Measurements from ENCODE around the gene F10. TPM values are rescaled to one million over a fixed set of nuclear protein-coding genes. Genes with fewer than 3 reads are reported as not detected.

Gene F10
- total RNA-seq, 2 donors from 2014 or later = 25.5 to 31.5 TPM

DNA sequence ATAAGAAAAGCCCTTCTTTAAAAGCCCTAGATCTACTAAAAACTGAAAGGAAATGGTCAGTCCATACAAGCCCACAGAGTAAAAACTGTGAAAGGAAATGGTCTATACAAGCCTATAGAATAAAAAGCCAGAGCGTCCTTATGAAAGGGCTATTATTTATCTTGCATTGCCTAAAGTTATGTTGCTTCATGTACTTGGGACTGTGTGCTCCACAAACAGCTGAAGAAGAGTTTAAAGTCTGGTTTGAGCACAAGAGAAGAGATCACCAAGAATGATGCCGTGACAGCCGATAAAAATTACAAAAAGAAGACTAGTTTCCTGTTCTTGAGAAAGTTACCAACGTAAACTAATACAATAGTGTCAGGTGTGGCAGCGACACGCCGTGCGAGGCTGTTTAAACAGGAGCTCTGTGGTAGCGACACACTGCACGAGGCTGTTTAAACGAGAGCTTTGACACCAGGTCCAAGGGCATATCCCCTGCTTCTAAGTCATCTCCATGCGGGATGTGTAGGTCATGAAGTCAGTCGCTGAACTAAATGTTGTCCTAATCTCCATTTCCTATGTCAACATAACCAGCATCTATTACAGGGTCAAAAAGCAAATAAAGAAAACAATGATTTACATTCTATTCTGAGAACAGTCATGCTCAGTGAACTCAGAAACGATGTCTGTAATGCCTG, 61.0 kb downstream of the F10 start:
- ATAC-seq (ENCODE audit: insufficient number of reproducible peaks, low FRiP score, low read depth) = no peak
- DNase-seq (ENCODE audit: low spot score) = no peak

DNA sequence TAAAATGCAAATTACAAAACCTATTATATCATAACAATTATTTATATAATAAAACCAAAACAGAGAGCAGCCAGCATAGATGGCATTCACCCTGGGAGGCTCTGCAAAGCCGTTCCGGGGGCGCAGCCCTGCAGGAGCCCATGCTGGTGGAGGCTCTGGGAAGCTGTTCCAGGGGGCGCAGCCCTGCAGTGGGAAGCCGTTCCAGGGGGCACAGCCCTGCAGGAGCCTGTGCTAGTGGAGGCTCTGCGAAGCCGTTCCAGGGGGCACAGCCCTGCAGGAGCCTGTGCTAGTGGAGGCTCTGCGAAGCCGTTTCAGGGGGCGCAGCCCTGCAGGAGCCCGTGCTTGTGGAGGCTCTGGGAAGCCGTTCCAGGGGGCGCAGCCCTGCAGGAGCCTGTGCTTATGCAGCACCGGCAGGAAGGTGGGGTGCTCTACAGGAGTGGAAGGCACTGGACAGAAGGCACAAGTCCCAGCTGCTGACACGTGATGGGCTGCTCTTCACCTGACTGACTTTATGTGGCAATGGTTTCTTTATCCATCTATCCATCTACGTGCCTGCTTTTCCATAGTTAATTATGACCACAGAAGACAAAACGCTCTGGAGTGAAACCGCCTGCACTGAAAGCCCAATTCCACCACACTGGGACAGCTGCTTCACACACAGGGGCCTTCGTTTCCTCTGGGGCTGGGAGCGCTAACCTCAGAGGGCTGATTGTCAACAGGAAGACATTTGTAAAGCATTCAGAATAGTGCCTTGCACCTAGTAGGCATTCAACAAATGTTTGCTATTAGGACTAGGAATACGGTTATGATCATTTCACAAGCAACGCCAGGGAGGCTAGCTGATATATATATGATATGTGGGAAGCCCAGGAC, 62.2 kb downstream of the F10 start:
- H3K4me1 ChIP-seq (ENCODE audit: control insufficient read depth in 1 of 2, low read depth in 2 of 2) = no peaks in the 10 kb centered on the region
- H3K9me3 ChIP-seq = no peaks in the 10 kb centered on the region
- no peak overlapping the region for H3K4me3 ChIP-seq
- ATAC-seq (ENCODE audit: insufficient number of reproducible peaks, low FRiP score, low read depth) = no peak
- H3K27me3 ChIP-seq (replicated peaks; ENCODE audit: insufficient read depth) = no peaks in the 10 kb centered on the region
- H3K27ac ChIP-seq = no peak overlapping the region
- DNase-seq (ENCODE audit: low spot score) = no peak
- H3K36me3 ChIP-seq = peaks cover 44% of the 10 kb centered on the region
- TF ChIP-seq, protein P1, sequence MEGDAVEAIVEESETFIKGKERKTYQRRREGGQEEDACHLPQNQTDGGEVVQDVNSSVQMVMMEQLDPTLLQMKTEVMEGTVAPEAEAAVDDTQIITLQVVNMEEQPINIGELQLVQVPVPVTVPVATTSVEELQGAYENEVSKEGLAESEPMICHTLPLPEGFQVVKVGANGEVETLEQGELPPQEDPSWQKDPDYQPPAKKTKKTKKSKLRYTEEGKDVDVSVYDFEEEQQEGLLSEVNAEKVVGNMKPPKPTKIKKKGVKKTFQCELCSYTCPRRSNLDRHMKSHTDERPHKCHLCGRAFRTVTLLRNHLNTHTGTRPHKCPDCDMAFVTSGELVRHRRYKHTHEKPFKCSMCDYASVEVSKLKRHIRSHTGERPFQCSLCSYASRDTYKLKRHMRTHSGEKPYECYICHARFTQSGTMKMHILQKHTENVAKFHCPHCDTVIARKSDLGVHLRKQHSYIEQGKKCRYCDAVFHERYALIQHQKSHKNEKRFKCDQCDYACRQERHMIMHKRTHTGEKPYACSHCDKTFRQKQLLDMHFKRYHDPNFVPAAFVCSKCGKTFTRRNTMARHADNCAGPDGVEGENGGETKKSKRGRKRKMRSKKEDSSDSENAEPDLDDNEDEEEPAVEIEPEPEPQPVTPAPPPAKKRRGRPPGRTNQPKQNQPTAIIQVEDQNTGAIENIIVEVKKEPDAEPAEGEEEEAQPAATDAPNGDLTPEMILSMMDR (IDR thresholded peaks at IDR 0.05) = no peak

More for the DNA sequence above, 61.0 kb downstream of the F10 start:
- no peaks in the 10 kb centered on the region for H3K9me3 ChIP-seq
- TF ChIP-seq, protein P1 (IDR thresholded peaks at IDR 0.05) = no peak
- H3K36me3 ChIP-seq = peaks cover 57% of the 10 kb centered on the region
- H3K4me3 ChIP-seq = no peak overlapping the region
- no peak overlapping the region for H3K27ac ChIP-seq
- H3K27me3 ChIP-seq (replicated peaks; ENCODE audit: insufficient read depth) = no peaks in the 10 kb centered on the region
- H3K4me1 ChIP-seq (ENCODE audit: control insufficient read depth in 1 of 2, low read depth in 2 of 2) = no peaks in the 10 kb centered on the region

DNA sequence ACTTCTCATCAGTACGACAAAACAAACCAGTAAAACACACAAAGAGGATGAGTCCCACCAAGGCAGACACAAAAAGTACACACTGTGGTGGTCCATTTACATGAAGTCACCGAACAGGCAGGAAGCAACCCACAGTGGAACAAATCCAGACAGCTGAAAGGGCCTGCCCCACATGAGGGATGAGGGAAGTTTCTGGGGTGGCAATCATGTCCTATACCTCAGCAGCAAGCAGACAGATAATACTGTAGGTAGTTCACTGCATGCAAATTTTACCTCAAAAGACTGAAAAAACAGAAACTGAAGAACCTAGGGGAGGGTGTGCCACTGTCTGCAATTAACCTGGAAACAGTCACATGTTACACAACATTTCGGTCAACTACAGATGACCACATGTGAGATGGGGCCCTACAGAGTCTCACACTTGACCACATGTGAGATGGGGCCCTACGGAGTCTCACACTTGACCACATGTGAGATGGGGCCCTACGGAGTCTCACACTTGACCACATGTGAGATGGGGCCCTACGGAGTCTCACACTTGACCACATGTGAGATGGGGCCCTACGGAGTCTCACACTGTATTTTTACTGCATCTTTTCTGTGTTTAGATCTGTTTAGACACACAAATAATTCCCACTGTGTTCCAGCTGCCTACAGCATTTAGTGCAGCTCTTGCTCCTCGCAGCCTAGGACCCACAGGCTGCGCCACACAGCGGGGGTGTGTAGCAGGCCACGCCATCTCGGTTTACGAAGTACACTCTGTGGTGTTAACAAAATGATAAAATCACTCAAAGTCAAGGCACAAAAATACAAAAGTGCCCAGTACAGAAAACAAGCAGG, 63.7 kb downstream of the F10 start:
- H3K27ac ChIP-seq = no peak overlapping the region
- no peaks in the 10 kb centered on the region for H3K27me3 ChIP-seq (replicated peaks; ENCODE audit: insufficient read depth)
- peaks cover 36% of the 10 kb centered on the region for H3K36me3 ChIP-seq
- ATAC-seq (ENCODE audit: insufficient number of reproducible peaks, low FRiP score, low read depth) (no peak), DNase-seq (ENCODE audit: low spot score) (no peak)
- no peaks in the 10 kb centered on the region for H3K4me1 ChIP-seq (ENCODE audit: control insufficient read depth in 1 of 2, low read depth in 2 of 2)
- H3K9me3 ChIP-seq = no peaks in the 10 kb centered on the region
- H3K4me3 ChIP-seq = no peak overlapping the region
- TF ChIP-seq, protein P1 (IDR thresholded peaks at IDR 0.05) = no peak

DNA sequence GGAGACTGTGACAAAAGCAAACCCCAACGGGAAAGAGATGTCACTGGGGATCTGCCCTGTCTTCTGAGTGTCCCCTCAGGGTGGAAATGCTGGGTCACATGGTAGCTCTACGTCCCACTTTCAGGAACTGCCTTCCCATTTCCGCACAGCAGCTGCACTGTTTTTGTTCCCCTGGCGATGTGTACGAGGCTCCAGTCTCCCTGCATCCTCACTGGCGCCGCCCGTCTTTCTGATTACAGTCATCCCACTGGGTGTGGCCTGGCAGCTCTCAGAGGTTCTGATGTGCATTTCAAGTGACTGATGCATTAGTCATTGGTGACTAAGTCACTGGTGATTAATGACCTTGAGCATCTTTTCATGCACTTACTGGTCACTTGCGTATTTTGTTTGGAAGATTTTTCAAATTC, 64.7 kb downstream of the F10 start:
- DNase-seq (ENCODE audit: low spot score) (peak; percentile 57), ATAC-seq (ENCODE audit: insufficient number of reproducible peaks, low FRiP score, low read depth) (peak; percentile 85)
- Histone ChIP-seq H3K9me3 (no peaks in the 10 kb centered on the region), H3K27ac (peak overlapping the region in 1 of 2 donors; percentile 40), H3K4me1 (ENCODE audit: control insufficient read depth in 1 of 2, low read depth in 2 of 2) (no peaks in the 10 kb centered on the region), H3K36me3 (peaks cover 29% of the 10 kb centered on the region), H3K4me3 (no peak overlapping the region), H3K27me3 (replicated peaks; ENCODE audit: insufficient read depth) (no peaks in the 10 kb centered on the region)
- TF ChIP-seq, protein P1 (IDR thresholded peaks at IDR 0.05) = no peak

Measured in thoracic aorta (tissue), 2 donors.